Cortex of kidney (tissue), 1 donor: ENCODE data around the gene TCF21.
"Not testable (repeated sequence)": the region's sequence is repeated elsewhere in the genome, so short reads cannot be mapped to it uniquely, and the experiment has no call there.

Experiments used
- DNase-seq: peaks from one replicate; lab custom pipeline; 2025; lab: John Stamatoyannopoulos, UW

The TCF21 gene

DNA sequence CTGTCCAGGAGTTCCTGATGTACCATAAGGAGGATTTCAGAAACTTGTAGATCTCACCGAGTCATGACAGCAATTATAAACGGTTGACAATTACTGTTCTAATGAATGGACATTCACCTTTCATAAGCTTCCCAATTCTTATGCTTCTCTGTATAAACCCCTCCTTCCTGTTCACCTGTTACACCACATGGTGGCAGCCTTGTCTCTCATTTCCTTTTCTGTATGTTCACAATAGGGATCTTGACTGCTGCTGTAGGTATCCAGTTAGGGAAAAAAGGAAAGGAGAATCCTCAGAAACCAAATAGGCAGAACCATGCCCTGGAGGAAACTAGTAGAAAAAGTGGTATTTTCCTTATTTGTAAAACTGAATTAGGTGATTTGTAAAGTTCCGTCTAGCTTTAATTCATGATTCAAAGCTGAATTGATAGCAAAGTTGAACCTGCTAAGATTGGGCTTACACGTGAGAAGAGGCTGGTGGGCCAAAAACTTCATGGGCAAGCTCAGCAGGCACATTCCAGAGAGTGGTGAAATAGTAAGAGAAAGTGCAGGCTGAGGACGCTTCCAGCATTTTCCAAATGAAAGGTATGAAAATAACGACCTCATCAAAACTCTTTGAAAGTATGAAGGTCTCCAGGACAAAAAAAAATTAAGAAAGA, 35.2 kb downstream of the TCF21 start:
- DNase-seq, result no peak

DNA sequence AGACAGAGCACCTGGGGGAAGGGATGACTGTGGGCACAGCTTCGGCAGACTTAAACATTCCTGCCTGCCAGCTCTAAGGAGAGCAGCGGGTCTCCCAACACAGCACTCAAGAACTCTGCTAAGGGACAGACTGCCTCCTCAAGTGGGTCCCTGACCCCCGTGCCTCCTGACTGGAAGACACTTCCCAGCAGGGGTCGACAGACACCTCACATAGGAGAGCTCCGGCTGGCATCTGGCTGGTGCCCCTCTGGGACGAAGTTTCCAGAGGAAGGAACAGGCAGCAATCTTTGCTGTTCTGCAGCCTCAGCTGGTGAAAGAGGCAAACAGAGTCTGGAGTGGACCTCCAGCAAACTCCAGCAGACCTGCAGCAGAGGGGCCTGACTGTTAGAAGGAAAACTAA, 42.3 kb downstream of the TCF21 start:
- DNase-seq, result not testable (repeated sequence)

DNA sequence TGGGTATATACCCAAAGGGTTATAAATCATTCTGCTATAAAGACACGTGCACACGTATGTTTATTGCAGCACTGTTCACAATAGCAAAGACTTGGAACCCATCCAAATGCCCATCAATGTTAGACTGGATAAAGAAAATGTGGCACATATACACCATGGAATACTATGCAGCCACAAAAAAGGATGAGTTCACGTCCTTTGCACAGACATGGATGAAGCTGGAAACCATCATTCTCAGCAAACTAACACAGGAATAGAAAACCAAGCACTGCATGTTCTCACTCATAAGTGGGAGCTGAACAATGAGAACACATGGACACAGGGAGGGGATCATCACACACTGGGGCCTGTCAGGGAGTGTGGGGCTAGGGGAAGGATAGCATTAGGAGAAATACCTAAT, 47.4 kb downstream of the TCF21 start:
- DNase-seq, result not testable (repeated sequence)

DNA sequence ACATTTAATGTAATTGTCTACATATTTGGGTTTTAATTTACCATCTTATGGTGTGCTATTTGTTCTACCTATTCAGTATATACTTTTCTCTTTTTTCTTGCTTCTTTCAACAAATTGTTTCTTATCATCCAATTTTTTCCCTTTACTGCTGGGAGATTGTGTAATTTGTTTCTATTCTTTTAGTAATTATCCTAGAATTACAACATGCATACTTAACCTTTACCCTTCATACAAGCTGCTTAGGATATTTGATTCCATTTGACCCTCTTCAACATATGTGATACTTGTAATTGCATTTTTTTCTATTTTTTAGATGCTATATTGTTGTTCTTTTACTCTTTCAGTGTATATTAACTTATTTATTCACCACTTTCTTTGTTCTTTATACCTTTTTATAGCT, 49.0 kb downstream of the TCF21 start:
- no peak for DNase-seq

DNA sequence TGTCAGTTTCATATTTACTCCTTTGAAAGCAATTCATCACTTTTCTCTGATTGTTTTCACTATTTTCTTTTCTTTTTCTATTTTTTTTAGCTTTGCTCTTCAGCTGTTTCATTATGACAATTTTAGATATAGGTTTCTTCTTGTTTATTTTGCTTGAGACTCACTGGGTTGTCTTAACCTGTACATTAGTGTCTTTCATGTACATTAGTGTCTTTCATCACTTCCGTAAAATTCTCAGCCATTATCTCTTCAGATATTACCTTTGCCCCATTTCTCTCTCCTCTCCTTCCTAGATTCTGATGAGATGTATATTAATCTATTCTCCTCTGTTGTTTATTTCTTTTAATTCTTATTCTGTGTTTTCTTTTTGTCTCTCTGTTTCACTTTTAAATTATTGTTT, 49.6 kb downstream of the TCF21 start:
- no peak for DNase-seq

DNA sequence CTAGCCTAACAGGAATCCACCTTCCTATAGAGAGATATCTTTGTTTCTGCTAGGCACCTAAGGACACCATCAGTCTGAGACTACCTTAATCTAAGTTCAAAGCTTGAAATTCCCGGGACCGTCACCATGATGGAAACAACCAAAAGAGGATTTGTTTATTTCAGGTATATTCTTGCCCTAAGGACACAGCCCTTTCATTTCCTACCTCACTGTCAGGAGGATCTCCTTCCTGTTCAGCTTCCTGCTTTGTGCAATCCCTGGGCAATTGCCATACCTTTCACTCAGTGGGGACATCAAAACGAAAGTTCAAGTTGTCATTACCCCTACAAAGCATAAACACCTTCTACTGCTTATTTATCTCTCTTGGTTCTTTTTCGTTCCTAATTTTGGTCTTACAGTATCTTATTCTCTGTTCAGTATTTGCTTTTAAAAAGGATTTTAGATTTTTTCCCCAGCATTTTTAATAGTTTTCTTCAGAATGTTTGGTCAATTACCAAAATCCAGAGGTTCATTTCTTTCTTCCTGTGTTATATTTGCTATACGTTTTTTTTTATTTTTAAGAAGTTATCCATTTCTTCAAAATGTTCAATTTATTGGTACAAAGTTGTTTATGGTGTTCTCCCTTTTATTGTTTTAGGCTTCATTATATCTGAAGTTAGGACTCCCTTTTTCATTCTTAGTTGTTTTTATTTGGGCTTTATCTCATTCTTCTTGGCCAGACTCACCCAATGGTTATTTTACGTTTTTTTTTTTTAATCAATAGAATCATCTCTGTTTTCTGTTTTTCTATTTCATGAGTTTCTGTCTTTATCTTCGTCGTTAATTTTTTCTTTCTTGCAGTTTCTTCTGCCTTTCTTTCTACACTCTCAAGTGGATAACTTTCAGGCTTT, 51.1 kb downstream of the TCF21 start:
- no peak for DNase-seq
